HCT116 (cell line): ENCODE data around the gene GALNT18. TPM values are rescaled to one million over a fixed set of nuclear protein-coding genes. Genes with fewer than 3 reads are reported as not detected.

Source experiments
- ATAC-seq: fragments of 200-7000 bp; cut with Tn5 transposase; 2 replicates; pipeline ENCODE4 v1.9.1; 2020; ENCODE audit warnings: mild to moderate bottlenecking, moderate library complexity
- BruUV-seq: library from RNA; stranded (reverse); fragments of 400-500 nt; replicated peaks from 2 replicates; lab custom pipeline; 2021; lab: Mats Ljungman, UMichigan
- CTCF ChIA-PET: fragments of 300-600 bp; sonication (Branson Sonifier 250); formaldehyde crosslinking; loops from one replicate; lab custom pipeline; 2021; ENCODE audit warnings: antibody characterized with exemption; lab: Charles Lee
- POLR2A ChIA-PET: fragments of 300-600, 350-600 bp; sonication (Branson Sonifier 250); formaldehyde crosslinking; loops from one replicate; lab custom pipeline; 2021; ENCODE audit warnings: antibody characterized with exemption; lab: Charles Lee
- RAD21 ChIA-PET, 2 experiments: fragments of 300-600 bp; sonication (Branson Sonifier 250); formaldehyde crosslinking; loops; one replicate each; lab custom pipeline; 2023; ENCODE audit warnings: low total read pairs in 2 of 2; ENCODE audit not compliant: uncharacterized antibody in 2 of 2, unreplicated experiment in 2 of 2, low non-redundant PET in 1 of 2; lab: Charles Lee
- DNase-seq: peaks from one replicate; pipeline ENCODE4 v3.0.0-alpha.2; 2010; ENCODE audit warnings: low read depth, low spot score
- H2AFZ ChIP-seq: fragments of 200-600 bp; shearing (Covaris generic), sonication (generic); 2 replicates; pipeline ENCODE4 v1.6.1; 2017; ENCODE audit warnings: low read depth, mixed run types, mixed read lengths, antibody characterized with exemption, low read length; ENCODE audit not compliant: poor library complexity, severe bottlenecking
- H3K27ac ChIP-seq: 2 replicates; pipeline ENCODE4 v1.5.1; 2012; ENCODE audit warnings: low read depth, low read length
- H3K27me3 ChIP-seq: fragments of 200-600 bp; sonication (generic); 2 replicates; pipeline ENCODE4 v1.6.1; 2016; ENCODE audit warnings: mixed run types, low read length, mixed read lengths; ENCODE audit not compliant: insufficient read depth
- H3K36me3 ChIP-seq, 2 experiments: fragments of 200-500 bp in 1 of 2; fragments of 200-600 bp in 1 of 2; sonication (Bioruptor generic) in 1 of 2; sonication (generic) in 1 of 2; 2 replicates each; pipeline versions ENCODE4 v1.5.1 to v1.6.1; 2014 to 2016; ENCODE audit warnings: low read length in 2 of 2, inconsistent platforms in 1 of 2, mixed read lengths in 1 of 2, mixed run types in 1 of 2; ENCODE audit not compliant: insufficient read depth in 2 of 2, control insufficient read depth in 1 of 2
- H3K4me1 ChIP-seq, 2 experiments: fragments of 200-600 bp in 1 of 2; sonication (generic) in 1 of 2; 2 replicates each; pipeline versions ENCODE4 v1.5.1 to v1.6.1; 2012 to 2017; ENCODE audit warnings: low read length in 2 of 2, inconsistent platforms in 1 of 2, mild to moderate bottlenecking in 1 of 2, mixed read lengths in 1 of 2, mixed run types in 1 of 2, moderate library complexity in 1 of 2; ENCODE audit not compliant: insufficient read depth in 2 of 2, control insufficient read depth in 1 of 2
- H3K4me2 ChIP-seq: fragments of 200-600 bp; sonication (generic); 2 replicates; pipeline ENCODE4 v1.6.1; 2017; ENCODE audit warnings: mixed run types, low read length, mixed read lengths
- H3K4me3 ChIP-seq, 2 experiments: fragments of 200-600 bp in 1 of 2; sonication (generic) in 1 of 2; replicated peaks in 1 of 2; 2 replicates each; pipeline ENCODE4 v1.5.1; 2011 to 2016; ENCODE audit warnings: low read length in 2 of 2, control low read depth in 1 of 2, low read depth in 1 of 2, mild to moderate bottlenecking in 1 of 2, mixed read lengths in 1 of 2, mixed run types in 1 of 2
- H3K79me2 ChIP-seq: fragments of 200-600 bp; sonication (generic); 2 replicates; pipeline ENCODE4 v1.6.1; 2017; ENCODE audit warnings: mild to moderate bottlenecking, mixed run types, low read length, moderate library complexity, mixed read lengths; ENCODE audit not compliant: insufficient read depth
- H3K9ac ChIP-seq: fragments of 200-600 bp; sonication (generic); 2 replicates; pipeline ENCODE4 v1.6.1; 2016; ENCODE audit warnings: low read length, mixed read lengths
- H3K9me2 ChIP-seq: fragments of 200-600 bp; sonication (generic), shearing (Covaris generic); 2 replicates; pipeline ENCODE4 v1.6.1; 2017; ENCODE audit warnings: mixed run types, mild to moderate bottlenecking, moderate library complexity; ENCODE audit not compliant: insufficient read depth
- H3K9me3 ChIP-seq, 2 experiments: fragments of 200-500 bp in 1 of 2; fragments of 200-600 bp in 1 of 2; sonication (Bioruptor generic) in 1 of 2; sonication (generic) in 1 of 2; 2 replicates each; pipeline ENCODE4 v1.6.1; 2014 to 2017; ENCODE audit warnings: low read length in 2 of 2, mixed read lengths in 2 of 2, inconsistent platforms in 1 of 2, low read depth in 1 of 2, mild to moderate bottlenecking in 1 of 2, mixed run types in 1 of 2, moderate library complexity in 1 of 2; ENCODE audit not compliant: control insufficient read depth in 1 of 2, insufficient read depth in 1 of 2
- H4K20me1 ChIP-seq: fragments of 200-600 bp; sonication (generic), shearing (Covaris generic); 2 replicates; pipeline ENCODE4 v1.6.1; 2017; ENCODE audit warnings: mixed run types, mild to moderate bottlenecking, moderate library complexity; ENCODE audit not compliant: insufficient read depth
- ATF3 ChIP-seq: IDR thresholded peaks from 2 replicates; pipeline ENCODE4 v1.6.1; 2012
- CBX3 ChIP-seq: IDR thresholded peaks from 2 replicates; pipeline ENCODE4 v1.6.1; 2012; ENCODE audit warnings: low read depth
- CEBPB ChIP-seq: IDR thresholded peaks from 2 replicates; pipeline ENCODE4 v1.6.1; 2012; ENCODE audit warnings: low read depth
- EGR1 ChIP-seq: IDR thresholded peaks from 2 replicates; pipeline ENCODE4 v1.6.1; 2012; ENCODE audit warnings: low read depth
- ELF1 ChIP-seq: IDR thresholded peaks from 2 replicates; pipeline ENCODE4 v1.6.1; 2012; ENCODE audit warnings: low read depth, borderline replicate concordance
- EZH2 ChIP-seq: fragments of 200-600 bp; sonication (generic); IDR thresholded peaks from 2 replicates; pipeline ENCODE4 v1.6.1; 2017; ENCODE audit warnings: antibody characterized with exemption, mixed run types
- EZH2phosphoT487 ChIP-seq: fragments of 200-600 bp; IDR thresholded peaks from 2 replicates; pipeline ENCODE4 v1.6.1; 2018; ENCODE audit warnings: antibody characterized with exemption, borderline replicate concordance
- FOSL1 ChIP-seq: IDR thresholded peaks from 2 replicates; pipeline ENCODE4 v1.6.1; 2012; ENCODE audit warnings: low read depth
- JUND ChIP-seq: IDR thresholded peaks from 2 replicates; pipeline ENCODE4 v1.6.1; 2012
- MAX ChIP-seq: IDR thresholded peaks from 2 replicates; pipeline ENCODE4 v1.6.1; 2012
- POLR2A ChIP-seq: IDR thresholded peaks from 2 replicates; pipeline ENCODE4 v1.7.0; 2011; ENCODE audit warnings: borderline replicate concordance; ENCODE audit not compliant: insufficient read depth, insufficient read length; ENCODE audit errors: extremely low read depth
- RAD21 ChIP-seq: IDR thresholded peaks from 2 replicates; pipeline ENCODE4 v1.6.1; 2012; ENCODE audit warnings: low read depth, mild to moderate bottlenecking
- SIN3A ChIP-seq: IDR thresholded peaks from 2 replicates; pipeline ENCODE4 v1.6.1; 2012; ENCODE audit warnings: low read depth
- SP1 ChIP-seq: IDR thresholded peaks from 2 replicates; pipeline ENCODE4 v1.6.1; 2012; ENCODE audit warnings: low read depth
- SRF ChIP-seq: IDR thresholded peaks from 2 replicates; pipeline ENCODE4 v1.6.1; 2012; ENCODE audit warnings: low read depth
- ZBTB33 ChIP-seq: IDR thresholded peaks from 2 replicates; pipeline ENCODE4 v1.6.1; 2011; ENCODE audit warnings: mild to moderate bottlenecking, low read length, moderate library complexity; ENCODE audit not compliant: insufficient replicate concordance; ENCODE audit errors: extremely low read depth
- ZNF274 ChIP-seq: fragments of 200-500 bp; sonication (Bioruptor generic); IDR thresholded peaks from 2 replicates; pipeline ENCODE4 v1.6.1; 2014; ENCODE audit warnings: mild to moderate bottlenecking, low read depth, low read length, inconsistent platforms
- intact Hi-C: fragments of 100-400 bp; cut with micrococcal nuclease; formaldehyde crosslinking; loops from 2 replicates; pipeline ENCODE4 v1.10.0; 2022
- total RNA-seq: library from RNA; stranded (reverse); gene quantifications from one replicate; pipeline ENCODE4 v1.2.1, GENCODE V29; 2021; ENCODE audit not compliant: unreplicated experiment

The GALNT18 gene
- total RNA-seq, 1 experiment from 2014 or later = 19.9 TPM

DNA sequence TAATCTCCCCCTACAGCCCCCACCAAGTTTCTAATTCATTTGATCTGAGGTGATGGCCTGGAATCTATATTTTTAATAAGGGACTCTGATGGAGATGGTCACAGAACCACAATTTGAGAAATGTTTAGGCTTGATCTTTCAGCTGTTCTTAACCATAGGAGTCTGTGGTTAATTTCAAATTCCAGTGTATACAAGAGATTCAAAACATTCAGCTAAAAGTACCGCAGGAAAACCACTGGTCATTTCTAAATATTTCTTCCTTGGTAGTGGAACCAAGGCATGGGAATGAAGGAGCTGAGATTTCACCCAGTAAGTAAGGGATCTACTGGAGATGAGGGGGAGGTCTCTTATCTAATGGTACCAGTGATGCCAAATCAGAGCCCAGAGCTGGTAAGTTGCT lies 18.3 kb upstream of the GALNT18 start:
- Histone ChIP-seq H4K20me1 (no peaks in the 10 kb centered on the region), H3K9me3 (no peaks in the 10 kb centered on the region), H3K9me2 (no peaks in the 10 kb centered on the region), H3K27ac (no peak overlapping the region), H2AFZ (no peak overlapping the region), H3K4me1 (no peaks in the 10 kb centered on the region), H3K9ac (no peak overlapping the region), H3K36me3 (no peaks in the 10 kb centered on the region), H3K4me2 (no peak overlapping the region), H3K79me2 (no peaks in the 10 kb centered on the region), H3K27me3 (no peaks in the 10 kb centered on the region), H3K4me3 (no peak overlapping the region)
- no TSS peak for BruUV-seq
- DNase-seq (no peak), ATAC-seq (no peak)
- TF ChIP-seq POLR2A (no peak), ELF1 (no peak), JUND (no peak), ZNF274 (no peak), ATF3 (no peak), RAD21 (no peak), EZH2 (no peak), SRF (no peak), CEBPB (no peak), SP1 (no peak), CBX3 (no peak), EGR1 (no peak)
- CTCF ChIA-PET = no interaction called here
- POLR2A ChIA-PET = no interaction called here
- RAD21 ChIA-PET = no interaction called here
- intact Hi-C loops = no loop called here

DNA sequence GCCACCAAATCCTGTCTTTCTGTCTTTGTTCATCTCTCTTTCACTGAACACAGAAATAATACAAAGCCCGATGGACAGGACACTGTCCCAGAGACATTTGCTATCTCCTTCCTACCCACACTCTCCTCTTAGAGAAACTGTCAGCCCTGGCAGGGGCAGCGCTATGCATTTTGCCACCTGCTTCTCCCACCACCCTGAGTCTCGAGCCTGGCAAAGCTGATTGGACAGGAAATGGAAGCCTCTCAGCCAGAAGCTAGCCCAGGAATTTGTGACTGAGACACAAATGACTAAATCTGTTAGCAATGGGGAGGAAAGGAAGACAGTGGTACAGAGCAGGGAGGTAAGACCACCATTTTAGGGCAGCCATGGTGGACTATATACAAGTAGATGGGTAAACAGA lies 14.9 kb upstream of the GALNT18 start:
- Histone ChIP-seq H3K4me3 (no peak overlapping the region), H3K27ac (no peak overlapping the region), H3K4me1 (no peaks in the 10 kb centered on the region), H4K20me1 (no peaks in the 10 kb centered on the region), H3K9ac (no peak overlapping the region), H2AFZ (no peak overlapping the region), H3K9me3 (no peaks in the 10 kb centered on the region), H3K79me2 (no peaks in the 10 kb centered on the region), H3K4me2 (no peak overlapping the region), H3K27me3 (no peaks in the 10 kb centered on the region), H3K36me3 (no peaks in the 10 kb centered on the region), H3K9me2 (no peaks in the 10 kb centered on the region)
- no TSS peak for BruUV-seq
- TF ChIP-seq SRF (no peak), RAD21 (no peak), SIN3A (no peak), ZBTB33 (no peak), EZH2phosphoT487 (no peak), CEBPB (no peak), POLR2A (no peak), EGR1 (no peak), MAX (no peak), FOSL1 (no peak), ATF3 (no peak), CBX3 (no peak), JUND (no peak), ZNF274 (no peak), EZH2 (no peak)
- CTCF ChIA-PET = no interaction called here
- RAD21 ChIA-PET = no interaction called here
- intact Hi-C loops = no loop called here
- POLR2A ChIA-PET = no interaction called here
- ATAC-seq (no peak), DNase-seq (no peak)
